NCI-H2227 (cell line): ENCODE measurements around the gene XRCC3.

Source experiments
- DNase-seq: peaks from one replicate; lab custom pipeline; 2025; ENCODE audit not compliant: unreplicated experiment; lab: John Stamatoyannopoulos, UW

XRCC3 gene

DNA sequence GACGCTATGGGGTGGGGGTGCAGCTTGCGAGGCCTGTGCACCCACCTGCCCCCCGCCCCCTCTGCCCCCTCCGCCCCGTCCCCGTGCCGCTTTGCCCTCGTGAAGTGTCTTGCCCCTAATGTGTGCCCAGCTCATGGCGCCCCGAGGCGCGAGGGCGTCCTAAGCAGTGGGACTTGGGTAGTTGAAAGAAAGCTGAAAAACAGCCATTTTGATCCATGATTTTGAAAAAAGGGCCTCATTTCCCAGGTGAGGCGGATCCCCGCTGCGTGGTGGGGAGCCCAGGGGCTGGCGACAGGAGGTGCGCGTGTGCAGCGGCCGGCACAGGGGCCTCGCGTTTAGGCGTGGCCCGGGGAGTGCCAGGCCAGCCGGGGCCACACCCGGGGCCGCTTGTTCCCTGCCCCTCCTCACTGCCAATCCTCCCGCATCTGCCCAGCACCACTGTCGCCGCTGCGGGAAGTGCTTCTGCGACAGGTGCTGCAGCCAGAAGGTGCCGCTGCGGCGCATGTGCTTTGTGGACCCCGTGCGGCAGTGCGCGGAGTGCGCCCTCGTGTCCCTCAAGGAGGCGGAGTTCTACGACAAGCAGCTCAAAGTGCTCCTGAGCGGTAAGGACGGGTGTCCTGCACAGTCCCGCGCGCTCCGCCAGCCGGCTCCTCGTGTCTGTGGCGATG lies 12.2 kb upstream of the XRCC3 start:
- DNase-seq, result no peak

DNA sequence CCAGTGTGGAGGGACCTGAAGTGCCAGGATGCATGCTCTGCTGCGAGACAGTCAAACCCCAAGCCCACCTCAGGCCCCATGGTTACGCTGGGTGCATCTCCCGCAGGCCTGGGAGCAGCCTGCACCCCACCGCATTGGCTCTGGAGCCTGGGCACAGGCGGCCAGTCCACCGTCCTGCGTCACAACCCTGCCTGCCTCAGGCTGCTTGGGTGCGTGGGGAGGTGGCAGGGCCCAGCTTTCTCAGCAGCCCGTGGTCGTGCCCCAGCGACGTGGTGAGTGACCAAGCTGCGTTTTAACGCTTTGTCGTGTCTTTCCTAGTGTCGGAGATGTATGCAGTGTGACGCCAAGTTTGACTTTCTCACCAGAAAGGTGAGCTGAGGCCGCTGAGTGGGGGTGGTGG lies 11.2 kb upstream of the XRCC3 start:
- DNase-seq, result no peak

DNA sequence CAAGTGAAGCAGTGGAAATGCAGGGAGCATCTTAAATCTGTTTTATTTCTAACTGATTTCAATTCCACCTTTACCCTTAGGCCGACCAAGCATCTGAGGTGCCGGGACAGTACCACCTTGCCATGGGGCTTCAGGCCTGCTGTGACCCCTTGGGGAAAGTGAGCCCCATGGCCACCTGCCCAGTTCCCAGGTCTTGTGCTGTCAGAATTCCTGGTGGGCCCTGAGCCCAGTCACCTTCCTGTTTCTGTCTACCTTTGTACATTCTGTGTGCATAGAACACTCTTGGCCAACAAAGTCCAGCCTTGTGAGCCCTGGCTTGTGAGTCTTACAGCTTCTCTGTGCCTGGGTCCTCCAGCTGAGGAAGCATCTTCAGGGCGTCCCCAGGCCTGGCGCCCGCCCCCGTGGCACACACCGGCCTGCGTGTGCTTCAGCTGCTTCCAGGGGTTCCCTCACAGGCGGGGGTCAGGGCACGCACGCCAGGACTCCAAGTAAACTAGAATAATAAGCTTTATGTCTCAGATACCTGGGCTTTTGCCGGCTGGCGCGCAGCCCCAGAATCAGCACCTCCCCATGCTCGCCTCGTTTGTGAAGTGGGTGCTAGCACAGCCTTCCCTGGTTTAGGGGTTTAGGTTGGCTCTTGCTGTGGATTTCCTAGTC lies 10.6 kb upstream of the XRCC3 start:
- DNase-seq, result no peak

DNA sequence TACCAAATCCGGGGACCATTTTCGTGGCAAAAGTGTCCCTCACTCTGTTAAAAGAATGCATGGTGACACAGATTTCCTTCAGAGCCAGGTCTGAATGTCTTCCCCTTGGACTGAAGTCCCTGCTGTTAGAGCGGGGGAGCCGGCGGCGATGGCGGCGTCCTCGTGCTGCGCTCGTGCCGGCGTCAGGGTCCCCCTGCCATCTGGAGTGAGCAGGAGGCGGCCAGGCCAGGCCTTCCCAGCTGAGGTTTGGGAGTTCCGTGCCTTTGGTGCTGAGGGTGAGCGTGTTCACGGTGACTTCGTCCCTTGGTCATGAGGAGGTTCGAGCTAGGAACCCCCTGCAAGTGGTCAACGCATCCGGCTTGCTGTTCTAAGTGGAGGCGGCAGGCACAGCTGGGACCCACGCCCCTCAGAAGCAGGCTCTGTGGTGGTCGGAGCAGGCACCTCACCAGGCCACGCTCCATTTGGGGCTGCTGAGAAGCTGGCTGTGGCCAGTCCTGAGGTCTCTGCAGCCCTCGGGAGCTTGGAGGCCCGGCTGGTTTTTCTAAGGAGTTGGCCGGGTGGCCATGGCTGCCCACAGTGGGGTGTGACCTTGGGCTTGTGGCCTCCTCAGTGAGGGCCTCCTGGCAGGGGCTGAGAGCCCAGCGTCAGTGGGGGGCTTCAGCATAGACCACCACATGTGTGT lies 9.9 kb upstream of the XRCC3 start:
- DNase-seq, result no peak

DNA sequence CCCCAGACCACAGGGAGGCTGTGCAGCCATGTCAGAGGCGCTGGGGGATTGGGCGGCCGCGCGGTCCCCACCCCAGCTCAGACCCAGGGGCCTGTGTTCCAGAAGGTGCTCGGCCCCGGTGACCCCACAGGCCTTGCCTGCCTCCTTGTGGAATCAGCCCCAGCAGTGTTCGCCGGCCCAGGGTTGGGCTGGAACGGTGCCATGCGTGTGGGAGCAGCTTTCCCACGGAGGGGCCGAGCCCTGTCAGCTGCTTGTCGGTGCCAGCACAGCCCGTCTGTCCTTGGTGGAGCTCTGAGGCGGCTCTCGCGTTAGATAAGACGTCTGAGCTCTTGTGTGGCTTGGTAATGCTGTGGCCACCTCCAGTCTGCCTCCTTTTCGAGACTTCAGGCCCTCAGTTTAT lies 8.9 kb upstream of the XRCC3 start:
- no peak for DNase-seq

DNA sequence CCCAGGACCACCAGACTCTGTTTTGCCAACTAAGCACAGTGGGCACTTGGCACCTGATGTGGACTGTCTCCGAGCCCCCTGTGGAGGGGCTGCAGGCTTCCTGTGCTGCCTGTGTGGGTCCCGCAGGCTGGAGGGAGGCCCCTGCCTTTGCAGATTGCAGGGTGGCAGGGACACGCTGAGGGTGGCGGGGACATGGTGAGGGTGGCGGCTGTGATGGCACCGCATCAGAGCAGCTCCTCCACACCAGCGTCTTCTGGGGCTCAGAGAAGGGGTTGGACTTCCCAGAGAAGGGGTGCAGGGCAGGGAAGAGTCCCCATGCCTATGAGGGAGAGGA lies 8.5 kb upstream of the XRCC3 start:
- no peak for DNase-seq

DNA sequence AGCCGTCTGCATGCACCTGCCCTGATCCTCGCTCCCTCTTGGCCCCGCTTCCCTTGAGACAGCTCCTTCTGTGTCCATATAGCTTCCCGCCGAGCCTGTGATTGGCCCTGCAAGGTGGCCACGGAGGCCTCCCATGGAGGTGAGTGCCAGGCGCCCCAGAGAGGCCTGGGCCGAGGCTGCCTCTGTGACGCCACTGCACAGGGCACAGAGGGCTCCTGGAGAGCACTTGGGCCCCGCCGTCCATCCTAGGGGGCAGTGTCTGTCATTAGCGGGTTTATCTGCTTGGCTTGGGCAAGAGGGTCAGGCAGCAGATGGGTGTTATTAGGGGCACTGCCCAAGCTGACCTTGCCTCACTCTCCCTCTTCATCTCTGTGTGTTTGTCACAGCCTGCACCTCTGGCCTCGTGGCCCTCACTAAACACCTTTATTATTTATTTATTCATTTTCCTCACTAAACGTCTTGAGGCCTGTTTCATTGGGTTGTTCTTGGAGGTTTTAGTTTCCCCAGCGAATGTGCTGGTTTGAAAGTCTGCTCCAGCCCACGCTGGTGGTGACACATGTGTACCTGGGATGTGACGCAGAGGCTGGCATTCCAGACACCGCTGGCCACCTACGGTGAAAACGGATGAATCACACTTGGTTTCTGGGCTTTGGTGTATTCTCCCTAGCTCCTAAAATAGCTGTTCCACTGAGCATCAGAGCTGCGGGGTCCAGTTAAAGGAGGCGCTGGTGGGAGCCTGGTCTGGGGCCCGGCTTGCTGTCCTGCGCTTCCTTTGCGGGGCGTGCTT lies 6.3 kb upstream of the XRCC3 start:
- DNase-seq, result no peak

DNA sequence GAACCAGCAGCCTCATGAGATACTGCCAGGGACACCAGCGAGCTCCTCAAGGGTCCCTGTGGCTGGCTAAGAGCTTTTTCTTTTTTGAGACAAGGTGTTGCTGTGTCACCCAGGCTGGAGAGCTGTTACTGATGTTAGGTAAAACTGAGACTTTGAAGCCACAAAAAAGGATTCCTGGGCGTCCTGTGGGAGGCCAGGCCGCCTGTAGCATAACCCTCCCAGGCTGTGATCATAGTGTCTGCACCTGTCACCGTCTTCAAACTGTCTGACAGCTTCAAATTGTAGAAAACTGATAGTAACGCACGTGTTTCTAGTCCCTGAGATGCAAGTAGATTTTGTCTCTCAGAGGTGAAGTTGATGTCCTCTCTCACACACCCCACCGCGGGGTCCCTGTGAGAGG lies 4.5 kb upstream of the XRCC3 start:
- no peak for DNase-seq

DNA sequence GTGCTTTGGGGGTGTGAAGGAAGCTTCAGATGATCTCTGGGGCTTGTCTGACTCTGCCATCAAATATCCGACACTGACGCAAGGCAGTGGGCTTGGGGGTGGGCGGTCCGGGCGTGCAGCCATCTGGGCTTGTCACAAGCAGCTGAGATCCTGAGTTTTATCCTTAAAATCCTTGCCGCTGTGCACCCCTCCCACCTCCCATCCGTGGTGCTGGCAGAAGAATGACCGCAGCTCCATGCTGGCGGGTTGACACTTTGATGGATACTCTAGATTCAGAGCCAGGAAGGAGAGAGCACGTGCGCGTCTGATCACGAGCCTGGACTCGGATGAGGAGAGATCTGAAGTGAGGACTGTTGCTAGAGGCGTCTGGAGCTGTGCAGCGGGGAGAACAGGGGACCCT lies 3.3 kb upstream of the XRCC3 start:
- no peak for DNase-seq

DNA sequence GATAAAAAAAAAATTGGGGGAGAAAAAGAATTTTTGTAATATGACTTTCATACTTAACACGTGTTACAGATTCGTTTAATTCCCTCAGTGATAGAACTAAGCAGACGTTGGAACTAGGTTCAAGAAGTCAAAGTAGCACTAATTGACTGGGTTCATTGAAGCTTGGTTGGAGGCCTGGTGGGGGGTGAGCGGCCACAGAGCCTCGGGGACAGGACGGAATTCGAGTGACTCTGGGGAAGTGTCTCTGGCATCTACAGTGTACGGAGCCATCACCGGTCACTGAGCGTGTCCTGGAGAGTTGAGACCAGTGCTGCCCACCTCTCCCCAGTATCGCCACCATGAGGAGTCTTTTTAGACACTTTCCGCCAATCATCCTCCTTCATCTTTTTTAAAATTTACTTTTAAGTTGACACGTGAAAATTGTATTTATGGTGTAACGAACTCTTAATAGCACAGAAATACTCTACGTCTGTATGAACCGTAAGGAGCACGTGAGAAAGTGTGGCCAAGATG lies 1.7 kb upstream of the XRCC3 start:
- DNase-seq, result no peak

DNA sequence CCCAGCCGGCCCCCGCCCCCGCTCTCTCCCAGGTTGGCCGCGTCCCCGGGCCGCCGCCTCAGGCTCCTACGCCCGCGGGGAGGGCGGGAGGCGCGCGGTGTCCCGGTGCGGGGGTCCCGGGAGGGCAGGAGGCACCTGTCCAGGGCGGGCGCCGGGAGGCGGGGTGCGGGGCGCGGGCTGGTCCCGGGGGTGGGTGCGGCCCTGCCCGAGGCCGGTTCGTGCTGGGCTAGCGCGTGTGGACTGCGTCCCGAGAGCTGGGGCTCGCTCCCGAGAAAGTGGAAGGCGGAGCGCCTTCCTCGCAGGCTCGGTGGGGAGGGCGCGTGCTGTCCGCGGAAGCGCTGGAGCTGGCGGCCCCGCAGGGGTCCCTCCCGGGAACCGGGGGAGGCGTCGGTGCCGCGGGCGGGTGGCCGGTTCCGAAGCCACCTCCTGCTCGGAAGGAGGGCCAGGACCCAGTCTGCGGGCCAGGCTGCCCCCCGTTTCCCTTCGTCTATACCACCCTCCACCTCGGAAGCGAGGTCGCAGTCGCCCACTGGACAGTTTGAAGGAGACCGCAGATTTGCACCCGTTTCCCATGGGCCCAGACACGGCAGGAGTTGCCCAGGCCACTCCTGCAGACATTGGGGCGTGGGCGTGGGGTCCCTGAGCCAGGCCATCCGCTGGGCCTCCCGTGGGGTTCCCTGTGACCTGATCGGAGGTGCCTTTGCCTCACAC lies 995 bp upstream of the XRCC3 start:
- peak; percentile 34 for DNase-seq

DNA sequence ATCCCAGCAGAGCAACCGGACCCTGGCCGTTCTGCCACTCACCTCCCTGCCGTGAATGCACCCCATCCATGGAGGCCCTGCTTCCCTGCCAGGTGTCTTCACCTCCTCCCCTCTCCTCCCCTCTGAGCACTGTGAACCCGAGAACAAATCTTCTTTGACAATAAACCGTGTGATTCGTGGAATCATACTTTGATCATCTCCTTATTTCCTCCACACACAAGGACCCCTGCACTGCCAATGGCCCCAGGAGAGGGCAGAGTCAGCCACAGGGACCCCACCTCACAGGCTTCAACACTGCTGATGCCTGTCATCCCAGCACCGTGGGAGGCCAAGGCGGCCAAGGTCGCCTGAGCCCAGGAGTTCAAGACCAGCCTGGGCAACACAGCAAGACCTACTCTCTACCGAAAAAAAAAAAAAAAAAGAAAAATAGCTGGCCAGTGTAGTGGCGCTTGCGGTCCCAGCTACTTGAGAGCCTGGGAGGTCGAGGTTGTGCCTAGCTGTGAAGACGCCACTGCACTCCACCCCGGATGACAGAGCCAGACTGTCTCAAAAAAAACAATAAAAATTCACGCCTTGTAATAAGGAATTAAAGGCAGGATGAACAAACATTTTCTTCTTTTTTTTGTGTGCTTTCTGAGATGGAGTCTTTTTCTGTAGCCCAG lies 1.1 kb downstream of the XRCC3 start:
- DNase-seq, result no peak

DNA sequence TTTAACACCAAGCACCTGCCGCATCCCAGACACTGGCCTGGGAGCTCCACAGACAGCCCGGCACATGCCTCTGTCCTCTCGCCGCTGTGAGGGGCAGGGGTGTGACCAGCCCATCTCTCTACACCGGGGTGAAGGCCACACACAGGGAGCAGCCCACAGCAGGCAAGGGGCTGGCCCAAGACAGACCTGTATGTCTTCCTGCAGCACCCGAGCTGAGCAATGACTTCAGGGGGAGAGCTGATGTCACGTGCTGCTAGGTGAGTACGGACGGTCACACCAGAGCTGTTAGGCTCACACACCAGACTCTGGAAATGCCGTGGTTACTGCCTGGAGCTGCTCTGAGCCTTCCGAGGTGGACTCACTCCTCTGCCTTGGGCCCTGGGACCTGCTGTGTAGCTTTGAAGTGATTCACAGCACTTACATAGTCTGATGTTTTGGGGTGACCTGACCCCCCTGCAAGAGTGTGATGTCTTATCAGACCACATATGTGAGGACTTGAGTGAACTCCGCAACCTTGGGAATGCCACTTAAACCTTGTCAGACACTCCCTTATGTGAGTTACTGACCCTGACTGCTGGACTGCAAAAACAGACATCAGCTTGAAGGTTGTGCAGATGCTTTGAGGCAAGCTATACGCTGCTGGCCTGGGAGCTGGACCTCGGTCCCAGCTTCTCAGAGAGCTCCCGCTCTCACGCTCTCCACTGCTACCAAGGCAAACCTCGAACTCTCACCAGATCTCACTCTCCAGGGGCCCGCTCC lies 1.8 kb downstream of the XRCC3 start:
- no peak for DNase-seq

DNA sequence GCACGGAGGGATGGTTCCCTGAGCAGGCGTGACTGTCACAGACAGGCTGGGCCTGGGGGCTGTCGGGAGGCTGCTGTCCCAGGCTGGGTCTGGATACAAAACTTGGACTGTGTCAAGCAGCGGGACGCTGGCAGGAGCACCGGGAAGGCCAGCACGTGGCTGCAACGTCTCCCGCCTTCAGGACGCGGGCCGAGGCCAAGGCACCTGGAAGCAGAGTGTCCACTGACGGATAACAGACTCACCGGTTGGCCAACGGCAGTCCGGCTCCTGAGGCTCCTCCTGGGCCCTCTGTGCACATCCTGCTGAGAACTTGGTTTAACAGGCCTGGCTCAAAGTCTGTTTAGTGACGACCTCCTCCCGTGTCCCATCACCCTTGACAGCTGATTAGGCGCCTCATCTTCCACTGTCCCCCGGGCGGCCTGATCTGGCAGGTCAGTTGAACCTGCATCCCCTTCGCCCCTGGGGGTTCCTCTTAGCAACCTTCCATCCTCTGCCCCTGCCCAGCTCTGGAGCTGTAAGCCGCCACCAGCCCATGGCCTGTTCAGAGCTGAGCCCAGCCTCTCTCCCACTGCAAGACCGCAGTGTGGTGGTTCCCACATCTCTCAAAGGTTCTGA lies 2.5 kb downstream of the XRCC3 start:
- no peak for DNase-seq

DNA sequence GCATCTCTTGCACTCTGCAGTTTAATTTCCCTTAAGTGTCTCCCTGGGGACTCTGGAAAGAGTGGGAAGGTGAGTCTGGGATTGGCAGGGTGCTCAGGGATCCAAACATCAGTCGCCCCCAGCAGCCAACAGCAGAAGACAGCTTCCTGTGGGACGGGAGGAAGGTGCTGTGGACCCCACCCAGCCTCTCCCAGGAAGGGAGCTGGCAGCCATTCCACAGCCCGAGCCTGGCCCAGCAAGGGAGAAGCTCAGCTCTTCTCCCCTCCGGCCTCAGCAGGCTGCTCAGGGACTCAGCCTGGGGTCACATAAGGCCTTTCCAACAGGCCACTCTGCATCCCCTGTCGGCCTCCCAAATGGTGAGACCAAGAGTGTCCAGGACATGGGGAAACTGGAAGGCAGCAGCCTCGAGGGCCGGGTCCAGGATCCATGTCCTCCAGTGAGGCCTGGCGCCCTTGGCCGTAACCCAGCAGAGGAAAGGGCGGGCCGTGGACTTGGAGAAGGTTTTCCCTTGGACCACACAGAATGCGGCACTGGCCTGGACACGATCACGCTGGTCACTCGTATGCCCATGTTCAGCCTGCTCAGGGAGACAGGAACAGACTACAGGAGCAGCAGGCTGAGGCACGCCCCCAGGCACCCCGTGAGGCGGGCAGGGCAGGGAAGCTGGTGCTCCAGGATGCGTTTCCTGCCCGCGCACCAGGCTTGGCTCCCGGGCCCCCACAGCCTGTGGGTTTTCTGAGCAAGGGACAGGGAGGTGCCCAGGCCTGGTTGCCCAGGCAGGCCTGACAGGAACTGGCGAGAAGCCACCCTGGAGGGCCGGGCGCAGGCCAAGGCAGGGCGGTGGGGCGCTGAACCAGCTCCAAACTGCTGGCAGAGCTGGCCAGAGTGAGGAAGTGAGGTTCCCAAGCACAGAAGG lies 3.5 kb downstream of the XRCC3 start:
- no peak for DNase-seq

DNA sequence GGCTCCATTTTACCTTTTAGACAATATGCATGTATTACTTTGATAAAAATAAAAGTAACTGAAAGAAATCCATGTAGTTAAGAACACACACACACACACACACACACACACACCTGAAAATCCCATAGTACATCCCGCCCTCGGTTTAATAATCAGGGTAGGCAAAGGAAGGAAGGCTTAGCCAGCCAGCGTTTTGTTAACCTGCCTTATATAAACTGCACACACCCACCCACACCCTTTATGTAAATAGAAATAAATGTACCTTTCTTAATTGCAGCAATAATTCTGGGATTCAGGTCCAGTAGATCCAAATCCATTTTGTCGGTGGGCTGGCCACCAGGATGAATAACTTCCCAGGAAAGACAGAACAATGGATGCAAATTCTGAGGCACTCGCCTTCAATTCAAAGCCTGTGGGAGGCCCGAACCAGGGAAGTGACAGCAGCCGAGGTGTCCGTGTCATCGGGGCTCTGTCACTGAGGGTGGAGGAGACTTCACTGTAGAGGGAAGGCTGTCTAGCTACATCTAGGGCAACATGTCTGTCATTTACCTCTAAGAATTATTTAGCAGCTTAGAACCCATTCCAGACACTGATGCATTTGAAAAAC lies 4.4 kb downstream of the XRCC3 start:
- DNase-seq, result no peak

DNA sequence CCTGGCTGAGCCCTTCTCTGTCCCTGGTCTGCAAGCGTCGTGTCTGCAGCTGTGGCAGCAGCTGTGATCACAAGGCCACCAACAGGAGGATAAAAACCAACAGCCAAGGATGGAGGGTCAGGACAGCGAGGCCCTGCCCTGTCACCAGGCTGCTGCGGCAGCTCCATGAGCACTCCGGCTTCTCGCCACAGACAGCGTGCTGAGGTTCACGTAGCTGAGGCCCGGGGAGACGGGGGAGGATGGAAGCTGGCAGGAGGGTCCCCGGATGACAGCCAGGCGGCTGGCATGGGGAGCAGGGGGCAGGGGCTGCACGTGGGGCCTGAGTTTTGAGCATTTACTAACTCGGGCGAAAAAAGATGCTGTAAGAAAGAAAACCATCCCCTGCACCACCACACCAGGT lies 5.4 kb downstream of the XRCC3 start:
- no peak for DNase-seq

DNA sequence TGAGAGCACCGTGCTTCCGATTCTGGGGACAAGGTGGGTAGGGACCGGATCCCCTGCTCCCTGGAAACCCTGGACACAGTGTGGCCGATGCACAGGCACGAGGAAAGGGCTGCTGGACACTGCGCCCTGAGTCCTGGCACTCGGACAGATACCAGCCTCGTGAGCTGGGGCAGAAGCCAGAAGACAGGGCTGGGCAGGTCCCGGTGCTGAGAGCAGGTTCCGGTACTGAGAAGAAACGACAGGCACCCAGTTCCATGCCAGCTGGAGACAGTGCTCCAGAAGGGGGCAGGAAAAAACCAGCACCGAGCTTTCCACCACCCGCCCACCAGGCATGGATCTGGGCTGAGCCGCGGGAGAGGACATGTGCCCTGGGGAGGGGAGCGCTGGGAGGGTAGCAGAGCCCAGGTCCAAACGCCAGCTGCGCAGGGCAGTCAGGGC lies 6.5 kb downstream of the XRCC3 start:
- no peak for DNase-seq
